HL-60 (cell line): ENCODE results near the gene ZNF205.

Experiments
- POLR2AphosphoS5 ChIP-seq: IDR thresholded peaks from 2 replicates; pipeline ENCODE4 v1.6.1; 2012; ENCODE audit warnings: low read depth
- SPI1 ChIP-seq: IDR thresholded peaks from 2 replicates; pipeline ENCODE4 v1.6.1; 2012; ENCODE audit warnings: low read depth, mild to moderate bottlenecking, borderline replicate concordance
- TF ChIP-seq, protein P1 (sequence below): IDR thresholded peaks from one replicate; pipeline ENCODE4 v1.5.1; 2011; ENCODE audit warnings: low read length, control low read depth, inconsistent platforms; ENCODE audit not compliant: insufficient read depth
- TF ChIP-seq, protein P2 (sequence below): IDR thresholded peaks from 2 replicates; pipeline ENCODE4 v1.6.1; 2012; ENCODE audit warnings: low read depth; ENCODE audit not compliant: insufficient replicate concordance

GRCh38 chr16:3149193-3149530, 36.8 kb downstream of the ZNF205 start:
- TF ChIP-seq POLR2AphosphoS5 (no peak), SPI1 (no peak)
- TF ChIP-seq, protein P1, sequence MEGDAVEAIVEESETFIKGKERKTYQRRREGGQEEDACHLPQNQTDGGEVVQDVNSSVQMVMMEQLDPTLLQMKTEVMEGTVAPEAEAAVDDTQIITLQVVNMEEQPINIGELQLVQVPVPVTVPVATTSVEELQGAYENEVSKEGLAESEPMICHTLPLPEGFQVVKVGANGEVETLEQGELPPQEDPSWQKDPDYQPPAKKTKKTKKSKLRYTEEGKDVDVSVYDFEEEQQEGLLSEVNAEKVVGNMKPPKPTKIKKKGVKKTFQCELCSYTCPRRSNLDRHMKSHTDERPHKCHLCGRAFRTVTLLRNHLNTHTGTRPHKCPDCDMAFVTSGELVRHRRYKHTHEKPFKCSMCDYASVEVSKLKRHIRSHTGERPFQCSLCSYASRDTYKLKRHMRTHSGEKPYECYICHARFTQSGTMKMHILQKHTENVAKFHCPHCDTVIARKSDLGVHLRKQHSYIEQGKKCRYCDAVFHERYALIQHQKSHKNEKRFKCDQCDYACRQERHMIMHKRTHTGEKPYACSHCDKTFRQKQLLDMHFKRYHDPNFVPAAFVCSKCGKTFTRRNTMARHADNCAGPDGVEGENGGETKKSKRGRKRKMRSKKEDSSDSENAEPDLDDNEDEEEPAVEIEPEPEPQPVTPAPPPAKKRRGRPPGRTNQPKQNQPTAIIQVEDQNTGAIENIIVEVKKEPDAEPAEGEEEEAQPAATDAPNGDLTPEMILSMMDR: no peak
- TF ChIP-seq, protein P2, sequence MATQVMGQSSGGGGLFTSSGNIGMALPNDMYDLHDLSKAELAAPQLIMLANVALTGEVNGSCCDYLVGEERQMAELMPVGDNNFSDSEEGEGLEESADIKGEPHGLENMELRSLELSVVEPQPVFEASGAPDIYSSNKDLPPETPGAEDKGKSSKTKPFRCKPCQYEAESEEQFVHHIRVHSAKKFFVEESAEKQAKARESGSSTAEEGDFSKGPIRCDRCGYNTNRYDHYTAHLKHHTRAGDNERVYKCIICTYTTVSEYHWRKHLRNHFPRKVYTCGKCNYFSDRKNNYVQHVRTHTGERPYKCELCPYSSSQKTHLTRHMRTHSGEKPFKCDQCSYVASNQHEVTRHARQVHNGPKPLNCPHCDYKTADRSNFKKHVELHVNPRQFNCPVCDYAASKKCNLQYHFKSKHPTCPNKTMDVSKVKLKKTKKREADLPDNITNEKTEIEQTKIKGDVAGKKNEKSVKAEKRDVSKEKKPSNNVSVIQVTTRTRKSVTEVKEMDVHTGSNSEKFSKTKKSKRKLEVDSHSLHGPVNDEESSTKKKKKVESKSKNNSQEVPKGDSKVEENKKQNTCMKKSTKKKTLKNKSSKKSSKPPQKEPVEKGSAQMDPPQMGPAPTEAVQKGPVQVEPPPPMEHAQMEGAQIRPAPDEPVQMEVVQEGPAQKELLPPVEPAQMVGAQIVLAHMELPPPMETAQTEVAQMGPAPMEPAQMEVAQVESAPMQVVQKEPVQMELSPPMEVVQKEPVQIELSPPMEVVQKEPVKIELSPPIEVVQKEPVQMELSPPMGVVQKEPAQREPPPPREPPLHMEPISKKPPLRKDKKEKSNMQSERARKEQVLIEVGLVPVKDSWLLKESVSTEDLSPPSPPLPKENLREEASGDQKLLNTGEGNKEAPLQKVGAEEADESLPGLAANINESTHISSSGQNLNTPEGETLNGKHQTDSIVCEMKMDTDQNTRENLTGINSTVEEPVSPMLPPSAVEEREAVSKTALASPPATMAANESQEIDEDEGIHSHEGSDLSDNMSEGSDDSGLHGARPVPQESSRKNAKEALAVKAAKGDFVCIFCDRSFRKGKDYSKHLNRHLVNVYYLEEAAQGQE: no peak
